Upper lobe of left lung (tissue), 6 donors: ENCODE data around the gene SLC5A5. TPM values are rescaled to one million over a fixed set of nuclear protein-coding genes. Genes with fewer than 3 reads are reported as not detected.
A peak's percentile ranks its signal among the peaks of the same experiment; 100 is the strongest.

Source experiments
- ATAC-seq, 2 donors: fragments of 200-7000 bp; cut with Tn5 transposase; one replicate each; pipeline ENCODE4 v1.9.1; 2022; ENCODE audit warnings: mild to moderate bottlenecking in 2 of 2, moderate library complexity in 2 of 2; ENCODE audit not compliant: low FRiP score in 2 of 2
- DNase-seq, 2 donors: peaks; one replicate each; pipeline ENCODE4 v3.0.0-alpha.2; 2019 to 2020
- H3K27ac ChIP-seq, 4 donors: fragments of 200-600 bp; sonication (generic); one replicate each; pipeline ENCODE4 v1.5.1; 2016 to 2019
- H3K27me3 ChIP-seq, 4 donors: fragments of 200-600 bp; sonication (generic); one replicate each; pipeline ENCODE4 v1.5.1; 2017 to 2019
- H3K36me3 ChIP-seq, 4 donors: fragments of 200-600 bp; sonication (generic); one replicate each; pipeline ENCODE4 v1.5.1; 2016 to 2019
- H3K4me1 ChIP-seq, 4 donors: fragments of 200-600 bp; sonication (generic); one replicate each; pipeline ENCODE4 v1.5.1; 2018 to 2019
- H3K4me3 ChIP-seq, 4 donors: fragments of 200-600 bp; sonication (generic); one replicate each; pipeline ENCODE4 v1.5.1; 2017 to 2019; ENCODE audit warnings: mild to moderate bottlenecking in 2 of 4, moderate library complexity in 1 of 4
- H3K9me3 ChIP-seq, 4 donors: fragments of 200-600 bp; sonication (generic); one replicate each; pipeline ENCODE4 v1.5.1; 2018 to 2019
- EP300 ChIP-seq, 4 donors: sonication (generic); formaldehyde crosslinking; IDR thresholded peaks; one replicate each; pipeline ENCODE4 v1.5.1; 2017; ENCODE audit warnings: antibody characterized with exemption in 4 of 4, control low read depth in 2 of 4
- POLR2A ChIP-seq, 4 donors: fragments of 450-650 bp; IDR thresholded peaks; one replicate each; pipeline ENCODE4 v1.5.1; 2016 to 2017; ENCODE audit warnings: antibody characterized with exemption in 4 of 4, mild to moderate bottlenecking in 2 of 4
- POLR2AphosphoS5 ChIP-seq, 2 donors: sonication (generic); formaldehyde crosslinking; IDR thresholded peaks; one replicate each; pipeline ENCODE4 v1.5.1; 2017; ENCODE audit warnings: antibody characterized with exemption in 2 of 2
- WGBS, 2 donors: methylation state at CpG; one replicate each; pipeline ENCODE4 v1.1.5; 2017 to 2018; 5-methylcytosine and 5-hydroxymethylcytosine counted together
- total RNA-seq, 6 donors: library from RNA; depleted of rRNA in 4 of 6; stranded (reverse); fragments of >200 nt in 4 of 6; gene quantifications; one replicate each; pipeline versions ENCODE4 v1.1.0 to v1.2.1, GENCODE V29; 2016 to 2021
- TF ChIP-seq, protein P1 (sequence below), 6 experiments: fragments of 450-650 bp in 4 of 6; fragments of 200-600 bp in 2 of 6; sonication (generic) in 2 of 6; IDR thresholded peaks; one replicate each; pipeline ENCODE4 v1.5.1; 2016 to 2019; ENCODE audit warnings: antibody characterized with exemption in 6 of 6
- donor health status: DM: no; HTN: no; CAD: no; lungs with moderate emphysema.
- donor health status: DM: no; HTN: yes; CAD: no; lungs with severe emphysema.

The SLC5A5 gene
- total RNA-seq, 6 donors from 2014 or later = under 0.01 to 0.15 TPM; not detected in 4

DNA sequence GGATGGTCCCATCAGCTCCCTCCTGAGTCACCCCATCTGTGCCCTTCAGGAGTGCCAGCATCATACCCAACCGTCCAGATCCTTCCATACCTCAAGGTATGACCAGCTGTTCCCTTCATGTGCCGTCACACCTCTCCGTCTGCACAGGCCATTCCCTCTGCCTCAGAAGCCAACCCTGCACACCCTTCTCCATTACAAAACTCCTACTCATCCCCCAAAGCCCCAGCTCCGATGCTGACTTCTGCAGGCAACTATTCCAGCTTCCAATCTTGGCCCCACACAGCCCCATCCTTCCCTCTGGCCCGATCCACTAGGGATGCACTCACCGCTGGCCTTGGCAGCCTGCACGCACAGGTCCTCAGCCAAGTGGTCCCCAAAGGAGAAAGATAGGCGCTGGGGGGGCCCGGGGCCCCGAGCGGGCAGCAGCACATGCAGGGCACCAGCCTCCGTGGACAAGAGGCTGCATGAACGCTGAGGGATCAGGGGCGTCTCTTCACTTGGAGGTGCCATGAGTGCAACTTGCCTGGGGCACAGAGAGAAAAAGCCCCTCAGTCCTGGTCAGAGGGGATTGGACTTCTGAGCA, 27.7 kb upstream of the SLC5A5 start:
- H3K27ac ChIP-seq = no peak overlapping the region
- ATAC-seq (no peak), DNase-seq (peak in 1 of 2 donors; percentile 66)
- H3K4me3 ChIP-seq = no peak overlapping the region
- H3K4me1 ChIP-seq = peaks cover 18 to 46% (median 31%) of the 10 kb centered on the region in 4 donors
- H3K36me3 ChIP-seq = peaks cover 0 to 44% (median 13%) of the 10 kb centered on the region in 4 donors
- TF ChIP-seq, protein P1, sequence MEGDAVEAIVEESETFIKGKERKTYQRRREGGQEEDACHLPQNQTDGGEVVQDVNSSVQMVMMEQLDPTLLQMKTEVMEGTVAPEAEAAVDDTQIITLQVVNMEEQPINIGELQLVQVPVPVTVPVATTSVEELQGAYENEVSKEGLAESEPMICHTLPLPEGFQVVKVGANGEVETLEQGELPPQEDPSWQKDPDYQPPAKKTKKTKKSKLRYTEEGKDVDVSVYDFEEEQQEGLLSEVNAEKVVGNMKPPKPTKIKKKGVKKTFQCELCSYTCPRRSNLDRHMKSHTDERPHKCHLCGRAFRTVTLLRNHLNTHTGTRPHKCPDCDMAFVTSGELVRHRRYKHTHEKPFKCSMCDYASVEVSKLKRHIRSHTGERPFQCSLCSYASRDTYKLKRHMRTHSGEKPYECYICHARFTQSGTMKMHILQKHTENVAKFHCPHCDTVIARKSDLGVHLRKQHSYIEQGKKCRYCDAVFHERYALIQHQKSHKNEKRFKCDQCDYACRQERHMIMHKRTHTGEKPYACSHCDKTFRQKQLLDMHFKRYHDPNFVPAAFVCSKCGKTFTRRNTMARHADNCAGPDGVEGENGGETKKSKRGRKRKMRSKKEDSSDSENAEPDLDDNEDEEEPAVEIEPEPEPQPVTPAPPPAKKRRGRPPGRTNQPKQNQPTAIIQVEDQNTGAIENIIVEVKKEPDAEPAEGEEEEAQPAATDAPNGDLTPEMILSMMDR (IDR thresholded peaks at IDR 0.05) = no peak
- no peak for TF ChIP-seq POLR2AphosphoS5 (IDR thresholded peaks at IDR 0.05)
- no peak for TF ChIP-seq POLR2A (IDR thresholded peaks at IDR 0.05)
- TF ChIP-seq EP300 (IDR thresholded peaks at IDR 0.05) = no peak
- H3K27me3 ChIP-seq = no peaks in the 10 kb centered on the region
- WGBS, 2 donors = 85 to 89% methylated on average over 11 to 13 of the region's 14 CpGs
- no peaks in the 10 kb centered on the region for H3K9me3 ChIP-seq

DNA sequence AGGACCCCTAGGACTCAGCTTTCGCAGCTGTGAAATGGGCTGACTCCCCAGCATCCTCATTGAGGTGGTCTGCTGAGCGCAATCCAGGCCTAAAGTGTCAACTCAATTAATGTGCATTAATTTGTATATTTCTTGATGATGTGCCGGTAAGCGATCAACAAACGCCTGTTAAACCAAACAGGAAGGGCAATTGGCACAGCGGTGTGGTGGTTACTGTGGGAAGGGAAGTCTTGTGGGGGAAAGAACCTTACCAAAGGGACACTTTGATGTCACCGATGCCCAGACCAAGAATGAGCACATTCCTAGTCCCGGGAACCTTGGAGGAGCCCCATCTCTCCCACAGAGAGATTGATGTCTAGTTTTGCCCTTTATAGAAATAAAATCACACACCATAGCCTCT, 25.6 kb upstream of the SLC5A5 start:
- peak overlapping the region in 3 of 4 donors; percentile 48 to 94 (median 93) for H3K27ac ChIP-seq
- ATAC-seq (no peak), DNase-seq (no peak)
- H3K4me1 ChIP-seq = peaks cover 22 to 54% (median 34%) of the 10 kb centered on the region in 4 donors
- H3K27me3 ChIP-seq = no peaks in the 10 kb centered on the region
- WGBS, 2 donors = 44 to 58% methylated on average over 8 of the region's 8 CpGs
- TF ChIP-seq, protein P1 (IDR thresholded peaks at IDR 0.05) = no peak
- TF ChIP-seq EP300 (IDR thresholded peaks at IDR 0.05) = no peak
- H3K36me3 ChIP-seq = peaks cover 0 to 23% (median 9%) of the 10 kb centered on the region in 4 donors
- peak overlapping the region in 1 of 4 donors; percentile 58 for H3K4me3 ChIP-seq
- no peaks in the 10 kb centered on the region for H3K9me3 ChIP-seq

DNA sequence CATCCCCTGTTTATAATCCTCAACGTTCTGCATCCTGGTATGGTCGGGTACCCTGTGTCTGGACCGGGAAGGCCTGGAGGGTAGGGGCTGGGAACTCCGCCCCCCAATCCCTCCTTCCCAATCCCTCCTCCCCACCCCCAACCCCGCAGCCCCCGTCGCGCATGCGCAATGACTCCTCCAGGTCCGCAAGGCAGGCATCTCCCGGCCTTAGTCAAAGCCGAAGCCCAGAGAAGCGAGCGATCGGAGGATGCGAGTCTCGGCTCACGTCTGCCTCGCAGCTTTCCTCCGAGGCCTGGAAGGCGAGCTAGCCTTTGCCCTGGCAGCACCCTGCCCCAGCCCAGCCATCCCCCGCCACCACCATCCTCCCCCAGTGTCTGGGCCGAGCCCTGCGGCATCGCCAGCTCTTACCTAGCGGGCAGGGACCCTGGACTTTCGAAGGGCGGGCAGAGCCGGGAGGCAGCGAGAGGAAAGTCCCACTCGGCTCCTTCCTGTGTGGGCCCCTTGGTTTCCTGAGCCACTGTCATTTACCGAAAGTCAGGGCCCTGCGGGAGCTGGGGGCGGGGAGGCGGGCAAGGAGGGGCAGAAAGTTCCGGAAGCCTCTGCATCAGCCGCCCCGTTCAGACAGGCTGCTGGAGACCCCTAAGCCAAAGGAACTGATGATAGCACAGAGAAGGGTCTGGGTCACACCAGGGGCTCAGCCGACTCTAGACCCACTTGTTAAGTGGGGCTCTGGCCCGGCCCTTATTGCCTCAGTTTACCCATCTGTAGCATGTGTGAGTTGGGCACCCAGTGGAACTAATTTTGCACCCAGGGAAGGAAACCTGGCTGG, 24.0 kb upstream of the SLC5A5 start, which contains the start of gene JAK3:
Gene JAK3 (minus strand): TSS at position 445 of the 829 bp plus-strand sequence. CDS start 3,565 bp downstream, outside the sequence.
- H3K4me1 ChIP-seq = peaks cover 22 to 38% (median 27%) of the 10 kb centered on the region in 4 donors
- ATAC-seq (peak; percentile 55 to 62), DNase-seq (peak; percentile 54 to 87)
- no peaks in the 10 kb centered on the region for H3K27me3 ChIP-seq
- no peaks in the 10 kb centered on the region for H3K9me3 ChIP-seq
- peaks cover 0 to 9% (median under 1%) of the 10 kb centered on the region in 4 donors for H3K36me3 ChIP-seq
- 7 to 13% methylated on average over 7 to 32 of the region's 40 CpGs for WGBS, 2 donors
- H3K27ac ChIP-seq = peak within 1 kb of the TSS; percentile 87 to 95 (median 94)
- peak within 1 kb of the TSS; percentile 27 to 58 (median 48) for H3K4me3 ChIP-seq
- TF ChIP-seq POLR2AphosphoS5 (IDR thresholded peaks at IDR 0.05) (peak; percentile 68 to 84), EP300 (IDR thresholded peaks at IDR 0.05) (peak in 3 of 4 donors; percentile 18 to 78 (median 73)), POLR2A (IDR thresholded peaks at IDR 0.05) (no peak)
- TF ChIP-seq, protein P1 (IDR thresholded peaks at IDR 0.05) = no peak

DNA sequence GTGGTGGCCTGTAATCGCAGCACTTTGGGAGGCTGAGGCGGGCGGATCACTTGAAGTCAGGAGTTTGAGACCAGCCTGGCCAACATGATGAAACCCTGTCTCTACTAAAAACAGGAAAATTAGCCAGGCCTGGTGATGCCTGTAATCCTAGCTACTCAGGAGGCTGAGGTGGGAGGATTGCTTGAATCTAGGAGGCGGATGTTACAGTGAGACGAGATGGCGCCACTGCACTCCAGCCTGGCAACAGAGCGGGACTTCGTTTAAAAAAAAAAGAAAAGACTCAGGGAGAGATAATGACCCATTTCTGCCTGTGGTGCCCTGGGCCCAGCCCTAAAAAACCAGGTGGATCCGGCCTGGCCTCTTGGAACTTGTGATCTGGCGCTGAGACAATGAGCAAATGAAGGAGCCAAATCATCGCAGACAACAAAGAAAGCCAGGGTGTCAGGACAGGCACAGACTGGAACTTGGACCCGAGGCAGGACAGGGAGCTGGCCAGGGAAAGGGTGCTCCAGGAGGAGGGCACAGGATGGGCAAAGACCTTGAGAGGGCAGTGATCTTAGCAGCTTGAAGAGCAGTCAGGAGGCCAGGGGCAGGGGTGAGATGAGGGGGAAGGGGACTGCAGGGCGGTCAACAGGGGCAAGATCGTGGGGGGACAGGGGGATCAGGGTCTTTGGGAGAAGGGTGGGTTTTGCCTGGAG, 23.0 kb upstream of the SLC5A5 start:
- no peak overlapping the region for H3K4me3 ChIP-seq
- H3K9me3 ChIP-seq = no peaks in the 10 kb centered on the region
- TF ChIP-seq POLR2A (IDR thresholded peaks at IDR 0.05) = no peak
- TF ChIP-seq EP300 (IDR thresholded peaks at IDR 0.05) = no peak
- no peak for TF ChIP-seq POLR2AphosphoS5 (IDR thresholded peaks at IDR 0.05)
- TF ChIP-seq, protein P1 (IDR thresholded peaks at IDR 0.05) = no peak
- WGBS, 2 donors = 81 to 82% methylated on average over 14 of the region's 14 CpGs
- peaks cover 22 to 32% (median 25%) of the 10 kb centered on the region in 4 donors for H3K4me1 ChIP-seq
- DNase-seq (no peak), ATAC-seq (no peak)
- peak overlapping the region; percentile 87 to 95 (median 94) for H3K27ac ChIP-seq
- no peaks in the 10 kb centered on the region for H3K27me3 ChIP-seq
- no peaks in the 10 kb centered on the region for H3K36me3 ChIP-seq
